Measurements from ENCODE around the gene UHRF1.
"Not testable (repeated sequence)": the region's sequence is repeated elsewhere in the genome, so short reads cannot be mapped to it uniquely, and the experiment has no call there.

UHRF1 gene

DNA sequence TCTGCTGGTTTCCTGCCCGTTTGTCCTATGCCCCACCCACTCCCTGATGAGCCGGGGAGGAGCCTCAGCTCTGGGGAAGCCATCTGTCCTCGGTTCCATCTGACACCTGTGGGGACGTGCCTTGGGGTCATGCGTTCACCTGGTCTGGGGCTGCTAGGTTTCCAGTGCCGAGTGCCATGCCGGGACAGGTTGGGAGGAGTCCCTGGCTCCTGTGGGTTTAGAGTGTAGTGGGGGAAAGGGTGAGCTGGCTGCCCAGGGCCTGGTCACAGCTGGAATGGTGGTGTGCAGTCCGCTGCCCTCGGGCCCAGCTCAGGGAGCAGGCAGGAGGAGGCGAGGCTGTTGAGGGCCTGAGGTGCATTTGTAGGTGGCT is 62.1 kb downstream of the UHRF1 start:
- DNase-seq (ENCODE audit: low read depth, low spot score), result peak; percentile 43

DNA sequence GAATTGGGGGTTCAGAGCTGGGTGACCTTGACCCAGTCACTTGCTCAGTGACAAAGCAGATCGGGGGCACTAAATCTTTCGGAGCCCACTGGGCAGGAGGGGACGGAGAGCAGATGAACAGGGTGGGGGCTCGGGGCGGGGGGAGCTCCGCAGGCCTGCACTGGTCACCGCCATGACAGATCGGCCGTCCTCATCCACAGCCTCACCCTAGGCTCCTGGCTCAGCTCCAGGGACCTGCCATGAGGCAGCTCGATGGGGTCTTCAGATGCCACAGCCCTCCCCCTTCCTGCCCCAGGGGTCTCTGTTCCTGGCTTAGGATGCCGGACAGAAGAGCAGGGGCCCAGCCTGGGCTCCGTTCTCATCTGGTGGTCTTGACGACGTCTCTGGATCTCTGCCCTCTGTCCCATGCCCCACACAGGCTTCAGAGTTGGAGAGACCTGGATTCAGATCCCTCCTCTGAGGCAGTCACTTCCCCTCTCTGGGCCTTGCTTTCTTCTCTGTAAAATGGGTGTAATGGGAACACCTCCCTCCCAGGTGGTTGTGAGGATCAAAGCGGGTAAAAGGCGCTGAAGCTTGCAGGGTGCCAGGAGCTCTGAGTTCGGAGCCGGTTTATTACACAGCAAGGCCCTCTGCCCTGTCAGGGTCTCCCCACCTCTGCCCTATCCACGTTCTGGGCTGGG is 62.7 kb downstream of the UHRF1 start:
- DNase-seq (ENCODE audit: low read depth, low spot score), result no peak

DNA sequence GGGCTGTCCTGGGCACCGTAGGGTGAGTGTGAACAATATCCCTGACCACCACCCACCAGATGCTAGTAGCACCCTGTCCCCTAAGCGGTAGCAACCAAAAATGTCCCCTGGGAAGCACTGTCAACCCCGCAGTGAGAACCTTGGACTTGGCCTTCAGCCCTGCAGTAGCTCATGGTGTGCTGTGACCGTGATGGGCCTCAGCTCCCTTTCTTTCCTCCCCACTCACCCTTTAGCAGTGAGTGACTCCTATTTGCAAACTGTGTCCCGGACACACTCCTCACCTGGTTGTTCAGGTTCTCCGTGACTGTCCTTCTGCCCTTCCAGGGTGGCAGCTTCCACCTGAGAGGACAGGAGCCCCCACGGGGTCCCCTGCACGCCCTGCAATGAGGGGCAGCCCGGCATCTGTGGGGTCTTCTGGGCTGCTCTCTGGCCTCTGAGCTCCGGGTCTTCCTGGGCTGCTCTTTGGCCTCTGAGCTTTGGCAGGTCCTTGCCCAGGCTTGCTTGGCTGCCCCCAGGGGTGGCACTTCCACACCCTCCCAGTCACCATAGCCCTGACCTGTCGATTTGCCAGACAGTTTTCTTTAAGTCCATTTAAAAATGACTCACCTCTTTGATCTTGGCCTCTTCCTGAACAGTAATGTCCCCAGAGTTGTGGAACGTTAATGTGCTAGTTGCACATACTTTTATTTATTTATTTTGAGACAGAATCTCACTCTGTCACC is 63.4 kb downstream of the UHRF1 start:
- DNase-seq (ENCODE audit: low read depth, low spot score), result peak; percentile 49

DNA sequence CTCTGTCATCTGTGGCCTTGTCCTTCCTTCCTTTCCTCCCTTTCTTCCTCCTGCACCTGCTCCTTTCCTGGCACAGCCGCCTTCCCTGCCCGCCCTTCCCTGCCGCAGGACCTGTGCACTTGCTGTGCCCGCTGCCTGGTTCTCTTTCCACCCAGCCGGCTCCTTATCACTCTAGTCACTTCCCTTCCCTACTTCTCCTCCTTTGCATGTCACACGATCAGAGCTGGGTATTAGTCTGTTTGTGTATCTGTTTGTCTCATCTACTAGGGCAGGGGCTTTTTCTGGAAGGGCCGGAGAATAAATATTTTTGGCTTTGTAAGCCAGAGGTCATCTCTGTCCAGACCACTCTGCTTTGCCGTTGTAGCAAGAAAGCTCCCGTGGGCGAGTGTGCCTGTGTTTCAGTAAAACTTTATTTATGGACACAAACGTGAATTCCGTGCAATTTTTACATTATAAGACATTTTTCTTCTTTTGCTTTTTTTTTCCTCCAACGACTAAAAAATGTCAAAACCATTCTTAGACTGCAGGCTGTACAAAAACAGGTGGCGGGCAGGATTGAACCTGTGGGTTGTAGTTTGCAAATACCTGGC is 65.7 kb downstream of the UHRF1 start:
- DNase-seq (ENCODE audit: low read depth, low spot score), result no peak

DNA sequence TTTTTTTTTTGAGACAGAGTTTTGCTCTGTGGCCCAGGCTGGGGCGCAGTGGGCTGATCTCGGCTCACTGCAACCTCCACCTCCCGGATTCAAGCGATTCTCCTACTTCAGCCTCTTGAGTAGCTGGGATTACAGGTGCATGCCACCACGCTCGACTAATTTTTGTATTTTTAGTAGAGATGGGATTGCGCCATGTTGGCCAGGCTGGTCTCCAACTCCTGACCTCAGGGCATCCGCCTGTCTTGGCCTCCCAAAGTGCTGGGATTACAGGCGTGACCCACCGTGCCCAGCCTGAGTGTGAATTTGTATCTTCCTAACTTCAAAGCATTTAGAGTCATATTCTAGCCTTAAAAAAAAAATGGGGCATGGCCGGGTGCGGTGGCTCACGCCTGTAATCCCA is 66.3 kb downstream of the UHRF1 start:
- DNase-seq (ENCODE audit: low read depth, low spot score), result not testable (repeated sequence)

DNA sequence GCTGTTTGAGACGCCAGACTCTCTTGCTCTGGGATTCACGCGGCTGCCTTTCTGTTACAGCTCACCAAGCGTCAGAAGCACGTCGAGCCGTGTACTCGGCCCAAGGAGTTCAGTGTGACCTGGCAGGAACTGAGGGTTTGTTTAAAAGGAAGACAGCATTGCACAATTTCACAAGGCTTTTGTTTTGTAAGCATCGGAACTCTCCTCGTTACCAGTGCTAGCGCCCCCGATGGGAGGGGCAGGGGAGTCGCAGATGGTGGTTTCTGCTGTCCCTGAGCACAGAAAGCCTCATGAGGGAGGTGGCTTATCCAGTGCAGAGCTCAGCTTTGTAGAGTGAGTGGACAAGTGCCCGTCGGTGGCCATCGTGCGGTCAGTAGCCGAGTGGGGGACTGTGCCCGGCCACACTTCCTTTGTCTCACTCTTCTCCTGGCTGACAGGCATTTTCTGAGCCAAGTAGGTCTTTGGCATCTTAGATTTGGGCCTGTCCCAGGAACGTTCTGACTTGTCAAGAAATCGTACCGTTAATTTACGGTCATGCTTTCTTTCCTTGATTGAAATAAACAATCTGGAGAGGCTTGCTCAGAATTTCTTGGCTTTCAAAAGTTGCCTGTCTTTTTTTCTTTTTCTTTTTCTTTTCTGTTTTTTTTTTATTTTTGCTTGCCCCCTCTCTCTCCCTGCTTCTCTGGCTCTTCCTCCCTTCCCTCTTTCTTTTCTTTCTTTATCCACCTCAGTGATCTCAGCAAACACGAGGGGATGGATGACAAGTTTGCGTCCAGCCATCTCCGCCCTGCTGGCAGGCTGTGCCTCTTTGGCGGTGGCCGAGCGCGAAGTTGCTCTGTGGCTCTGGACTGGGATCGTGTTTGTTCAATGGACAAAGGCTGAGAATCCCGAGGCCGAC is 67.3 kb downstream of the UHRF1 start:
- DNase-seq (ENCODE audit: low read depth, low spot score), result peak; percentile 86

DNA sequence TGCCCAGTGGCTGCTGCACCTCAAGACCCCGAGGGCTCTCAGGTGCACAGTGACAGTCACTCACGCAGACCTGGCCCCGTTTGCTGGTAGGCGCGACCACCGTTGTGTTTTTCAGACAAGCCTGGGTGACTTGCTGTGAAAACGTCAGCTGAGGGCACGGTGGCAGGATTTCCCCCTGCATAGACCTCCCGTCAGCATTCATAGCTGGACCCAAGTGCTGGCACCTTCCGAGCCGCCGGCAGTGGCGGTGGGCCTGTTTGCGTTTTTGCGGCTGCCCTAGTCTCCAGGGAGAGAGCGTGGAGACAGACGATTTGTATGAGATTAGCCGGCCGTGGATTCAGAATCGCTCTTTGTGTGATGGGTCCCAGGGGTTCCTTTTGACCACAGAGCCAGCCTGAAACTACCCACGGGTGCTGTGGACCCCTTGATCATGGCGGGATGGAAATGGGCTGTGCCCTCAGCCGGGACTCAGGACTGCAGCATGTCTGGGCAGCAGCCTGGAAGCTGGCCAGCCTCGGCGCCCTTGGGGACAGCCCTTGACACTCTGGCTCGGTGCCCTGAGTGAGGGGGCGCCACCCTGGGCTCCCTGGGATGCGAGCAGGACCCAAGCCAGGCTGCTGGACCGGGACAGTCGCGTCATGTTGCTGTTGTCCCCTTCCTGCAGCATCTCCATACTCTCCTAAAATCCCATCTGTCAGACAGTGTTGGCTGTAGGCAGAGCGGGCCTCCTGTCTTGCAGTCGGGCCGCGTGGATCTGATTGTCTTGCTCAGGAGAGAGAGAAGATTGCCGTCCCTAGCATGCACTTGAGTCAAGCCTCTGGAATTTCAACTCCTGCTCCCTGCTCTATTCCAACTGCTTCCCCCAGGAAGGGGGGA is 68.2 kb downstream of the UHRF1 start:
- DNase-seq (ENCODE audit: low read depth, low spot score), result peak; percentile 90

DNA sequence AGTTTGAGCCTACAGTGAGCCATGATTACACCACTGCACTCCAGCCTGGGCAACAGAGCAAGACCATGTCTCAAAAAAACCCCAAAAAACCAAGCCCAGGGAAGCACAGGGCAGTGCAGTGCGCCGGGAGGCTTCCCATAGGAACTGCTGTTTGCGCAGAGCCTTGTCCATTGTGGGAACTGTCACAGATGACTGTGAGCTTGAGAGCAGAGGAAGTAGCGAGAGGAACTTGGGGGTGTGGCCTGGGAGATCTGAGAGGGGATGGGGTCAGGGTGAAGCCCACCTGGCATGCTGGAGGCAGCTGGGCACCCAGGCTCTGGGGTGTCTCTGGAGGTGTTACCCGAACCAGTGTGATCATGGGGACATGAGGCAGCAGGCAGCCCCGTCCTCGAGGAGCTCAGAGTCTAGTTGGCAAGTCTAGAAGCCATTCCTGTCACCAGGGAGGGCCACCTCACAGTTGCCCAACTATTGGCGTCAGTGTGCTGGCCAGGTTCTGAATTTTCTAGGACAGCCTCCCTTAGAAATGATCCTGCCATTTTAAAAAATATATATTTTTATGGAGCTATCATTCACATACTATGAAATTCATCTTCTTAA is 70.0 kb downstream of the UHRF1 start:
- no peak for DNase-seq (ENCODE audit: low read depth, low spot score)

DNA sequence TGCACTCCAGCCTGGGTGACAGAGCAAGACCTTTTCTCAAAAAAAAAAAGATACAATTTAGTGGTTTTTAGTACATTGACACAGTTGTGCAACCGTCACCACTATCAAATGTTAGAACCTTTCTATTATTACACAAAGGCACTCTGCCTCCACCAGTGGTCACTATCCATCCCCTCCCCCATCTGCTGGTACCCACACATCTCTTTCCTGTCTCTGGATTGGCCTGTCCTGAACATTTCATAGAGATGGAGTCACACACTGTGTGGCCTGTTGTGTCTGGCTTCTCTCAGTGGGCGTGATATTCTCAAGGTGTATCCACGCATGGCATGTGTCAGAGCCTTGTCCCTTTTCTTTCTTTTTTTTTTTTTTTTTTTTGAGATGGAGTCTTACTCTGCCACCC is 70.8 kb downstream of the UHRF1 start:
- peak; percentile 55 for DNase-seq (ENCODE audit: low read depth, low spot score)

DNA sequence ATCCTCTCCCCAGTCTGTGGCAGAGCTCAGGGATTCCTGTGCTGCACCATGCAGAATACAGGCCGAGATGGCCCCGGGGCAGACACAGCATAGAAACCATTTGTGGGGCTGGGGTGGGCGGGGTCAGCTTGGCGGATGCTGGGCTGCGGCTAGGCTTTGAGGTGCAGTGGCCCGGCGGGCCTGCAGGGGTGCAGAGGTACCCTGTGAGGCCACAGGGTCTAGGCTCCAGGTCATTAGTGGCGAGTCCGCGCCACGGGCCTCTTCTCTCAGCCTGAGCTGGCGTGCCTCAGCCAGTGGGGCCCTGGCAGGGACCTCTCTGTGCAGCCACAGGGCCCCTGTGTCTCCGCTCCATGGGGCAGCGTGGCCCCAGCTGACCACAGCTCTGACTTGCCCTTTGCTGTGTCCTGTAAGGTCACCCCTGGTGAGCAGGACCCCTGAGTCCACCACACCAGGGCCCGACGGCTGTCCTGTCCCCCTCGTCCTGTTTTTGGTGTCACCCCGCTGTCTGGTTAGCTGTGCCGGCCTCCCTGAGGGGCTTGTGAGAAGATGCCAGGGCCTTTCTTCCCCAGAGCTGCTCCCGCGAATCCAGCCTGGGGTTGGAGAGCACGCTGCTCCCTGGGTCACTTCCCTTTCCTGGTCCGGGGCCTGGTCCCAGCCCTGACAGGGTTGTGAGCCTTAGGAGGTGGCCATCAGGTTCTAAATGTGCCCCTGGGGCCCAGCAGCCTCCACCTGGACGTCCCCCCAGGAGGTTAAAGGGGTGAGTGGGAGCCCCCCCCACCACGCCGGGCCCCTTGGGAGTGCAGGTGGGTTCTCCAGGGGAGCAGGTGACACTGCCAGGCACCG is 71.8 kb downstream of the UHRF1 start:
- no peak for DNase-seq (ENCODE audit: low read depth, low spot score)

DNA sequence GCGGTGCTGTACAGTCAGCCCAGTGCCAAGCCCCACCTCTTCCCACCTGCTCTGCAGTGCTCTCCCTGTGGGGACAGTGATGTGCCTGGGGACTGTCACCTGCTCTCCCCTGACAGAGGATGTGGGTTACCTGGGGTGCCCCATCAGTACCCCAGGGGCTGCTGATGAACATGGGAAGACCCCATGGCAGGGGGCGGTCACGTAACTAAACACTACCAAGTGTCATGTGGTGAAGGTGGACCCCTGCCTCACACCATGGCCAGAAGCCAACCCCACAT is 72.3 kb downstream of the UHRF1 start:
- no peak for DNase-seq (ENCODE audit: low read depth, low spot score)

DNA sequence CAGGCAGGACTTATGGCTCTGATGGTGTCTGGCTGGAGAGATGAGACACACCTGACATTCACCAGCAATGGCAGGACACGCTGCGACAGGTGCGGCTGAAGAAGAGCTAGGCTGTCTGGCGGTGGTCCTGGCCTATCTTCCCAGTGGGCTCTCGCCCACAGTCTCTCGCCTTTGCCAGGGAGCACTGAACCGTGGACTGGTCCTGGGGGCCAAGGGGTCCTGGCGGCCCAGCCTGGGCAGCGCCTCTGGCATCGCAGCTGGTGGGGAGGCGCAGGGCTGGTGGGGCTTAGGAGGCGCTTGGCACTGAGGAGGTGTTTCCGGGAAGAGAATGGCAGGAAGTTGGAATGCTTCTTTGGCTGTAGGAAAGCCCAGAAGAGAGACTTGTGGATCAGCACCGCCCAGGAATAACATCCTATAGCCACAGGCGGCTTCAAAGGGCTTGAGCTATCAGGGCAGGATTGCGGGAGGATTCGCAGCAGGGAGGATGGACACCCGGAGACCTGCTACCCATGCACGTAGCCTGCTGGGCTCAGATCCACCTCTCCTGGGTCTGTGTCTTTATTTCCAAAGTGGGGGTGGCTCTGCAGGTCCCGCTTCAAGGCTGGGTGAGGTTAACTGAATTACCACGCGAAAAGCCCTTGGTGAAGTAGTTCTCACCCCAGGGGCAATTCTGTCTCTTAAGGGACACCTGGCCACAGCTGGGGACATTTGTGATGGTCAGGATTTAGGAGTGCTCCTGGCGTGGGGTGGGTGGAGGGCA is 74.2 kb downstream of the UHRF1 start:
- DNase-seq (ENCODE audit: low read depth, low spot score), result no peak

DNA sequence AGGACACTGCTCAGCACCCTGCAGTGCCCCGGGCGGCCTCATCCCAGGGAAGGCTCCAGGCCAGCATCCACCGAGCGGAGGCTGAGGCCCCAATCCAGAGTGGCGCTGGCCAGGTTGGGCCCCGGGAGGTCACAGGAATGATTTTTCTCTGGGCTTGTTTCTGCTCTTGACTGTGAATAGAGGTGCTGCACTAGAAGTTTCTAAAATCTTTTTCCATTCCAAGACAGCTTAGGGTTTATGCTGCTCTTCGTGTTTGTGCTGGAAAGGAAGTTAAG is 74.7 kb downstream of the UHRF1 start:
- no peak for DNase-seq (ENCODE audit: low read depth, low spot score)

DNA sequence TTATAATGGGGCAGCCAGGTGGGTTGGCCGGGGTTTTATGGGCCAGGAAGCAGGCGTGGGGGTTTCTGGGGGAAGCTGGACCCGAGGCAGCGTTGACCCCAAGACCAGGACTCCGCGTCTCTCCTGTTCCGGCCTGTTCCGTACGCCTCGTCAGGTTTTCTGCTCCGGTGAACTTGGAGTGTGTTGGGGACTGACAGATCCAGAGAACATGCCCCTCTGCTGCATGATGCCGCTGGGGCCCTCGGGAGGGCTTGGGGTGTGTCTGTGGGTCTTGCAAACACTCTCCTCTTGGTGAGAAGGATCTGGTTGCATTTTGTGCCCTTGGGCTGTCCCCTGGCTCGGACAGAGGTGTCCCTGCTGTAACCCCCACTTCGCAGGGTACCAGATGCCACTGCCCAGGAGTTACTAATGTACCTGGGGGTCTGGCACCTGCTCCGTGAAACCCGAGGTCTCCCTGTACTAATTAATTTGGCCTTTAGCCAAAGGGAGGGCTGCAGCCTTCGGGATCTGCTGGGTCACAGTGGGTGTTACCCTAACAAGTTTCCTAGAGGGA is 75.2 kb downstream of the UHRF1 start:
- peak; percentile 33 for DNase-seq (ENCODE audit: low read depth, low spot score)

DNA sequence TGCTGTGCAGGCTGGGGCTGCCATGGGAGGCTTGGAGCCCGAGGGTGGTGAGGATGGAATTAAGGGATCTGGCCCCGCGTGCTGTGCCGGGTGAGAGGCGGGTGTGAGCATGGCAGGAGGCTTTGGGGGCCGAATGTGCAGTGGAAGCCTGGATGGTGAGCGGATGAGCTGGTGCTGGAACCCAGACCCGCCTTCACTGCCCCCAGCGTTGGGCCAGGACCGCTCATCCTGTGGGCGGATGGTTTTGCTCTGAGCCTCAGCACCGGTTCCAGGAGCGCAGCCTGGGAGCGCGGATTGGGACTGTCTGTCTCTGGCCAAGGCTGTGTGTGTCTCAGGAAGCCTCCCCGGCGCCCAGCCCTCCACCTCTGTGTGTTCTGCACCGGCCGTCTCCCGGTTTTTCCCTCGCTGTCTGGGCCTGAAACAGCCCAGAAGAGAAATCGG is 76.3 kb downstream of the UHRF1 start:
- no peak for DNase-seq (ENCODE audit: low read depth, low spot score)

DNA sequence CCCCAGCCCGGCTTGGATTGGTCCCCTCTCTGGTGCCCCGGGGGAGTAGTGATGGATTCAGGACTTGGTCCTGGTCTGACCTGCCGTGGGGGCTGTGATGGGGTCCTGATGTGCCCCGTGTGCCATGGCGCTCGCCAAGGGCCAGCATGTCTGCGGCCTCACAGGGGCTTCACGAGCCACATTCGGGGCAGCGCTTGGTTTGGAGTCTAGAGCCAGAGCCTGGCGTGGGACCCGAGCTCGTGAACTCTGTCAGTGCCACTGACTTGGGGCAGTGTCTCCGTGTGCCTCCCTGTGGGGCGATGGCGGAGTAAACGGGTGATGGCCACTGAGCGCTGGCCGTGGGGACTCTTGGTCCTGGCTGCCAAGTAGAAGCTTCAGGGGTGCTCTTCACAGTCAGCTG is 76.8 kb downstream of the UHRF1 start:
- DNase-seq (ENCODE audit: low read depth, low spot score), result no peak

DNA sequence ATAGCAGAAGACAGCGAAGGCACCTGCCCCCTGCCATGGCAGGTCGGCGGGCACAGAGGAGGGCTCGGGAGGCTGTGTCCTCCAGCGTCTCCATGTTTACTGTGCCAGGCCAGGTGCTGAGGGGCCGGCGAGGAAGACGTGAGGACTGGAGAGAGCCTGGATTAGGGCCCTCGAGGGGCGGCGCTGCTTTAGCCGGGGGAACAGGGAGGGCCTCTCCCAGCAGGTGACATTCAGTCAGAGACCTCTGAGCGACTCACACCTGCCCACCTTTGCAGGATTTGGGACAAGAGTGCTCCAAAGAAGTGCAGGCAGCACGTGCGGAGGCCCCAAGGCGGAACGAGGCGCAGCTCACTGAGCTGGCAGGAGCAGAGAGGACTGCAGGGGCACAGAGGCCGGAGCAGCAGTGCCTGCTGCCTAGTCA is 77.2 kb downstream of the UHRF1 start:
- no peak for DNase-seq (ENCODE audit: low read depth, low spot score)

DNA sequence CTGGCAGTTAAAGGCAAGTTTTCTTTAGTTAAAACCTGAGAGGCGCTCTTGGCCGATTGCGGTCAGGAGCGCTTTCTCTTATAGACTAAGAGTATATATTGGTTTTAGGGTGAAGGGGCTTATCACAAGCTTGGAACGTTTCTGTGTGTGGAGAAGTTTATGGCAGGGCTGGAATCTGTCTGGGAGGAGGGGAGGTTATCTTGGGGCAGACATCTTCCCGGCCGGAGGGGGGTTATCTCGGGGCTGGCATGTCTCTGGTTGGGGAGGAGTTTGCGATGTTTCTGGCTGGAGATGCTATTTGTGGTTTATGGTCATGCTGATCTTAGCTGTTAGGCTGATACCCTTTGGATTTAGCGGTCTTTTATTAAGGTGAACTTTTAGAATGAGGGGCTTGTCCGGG is 78.0 kb downstream of the UHRF1 start:
- DNase-seq (ENCODE audit: low read depth, low spot score), result no peak

DNA sequence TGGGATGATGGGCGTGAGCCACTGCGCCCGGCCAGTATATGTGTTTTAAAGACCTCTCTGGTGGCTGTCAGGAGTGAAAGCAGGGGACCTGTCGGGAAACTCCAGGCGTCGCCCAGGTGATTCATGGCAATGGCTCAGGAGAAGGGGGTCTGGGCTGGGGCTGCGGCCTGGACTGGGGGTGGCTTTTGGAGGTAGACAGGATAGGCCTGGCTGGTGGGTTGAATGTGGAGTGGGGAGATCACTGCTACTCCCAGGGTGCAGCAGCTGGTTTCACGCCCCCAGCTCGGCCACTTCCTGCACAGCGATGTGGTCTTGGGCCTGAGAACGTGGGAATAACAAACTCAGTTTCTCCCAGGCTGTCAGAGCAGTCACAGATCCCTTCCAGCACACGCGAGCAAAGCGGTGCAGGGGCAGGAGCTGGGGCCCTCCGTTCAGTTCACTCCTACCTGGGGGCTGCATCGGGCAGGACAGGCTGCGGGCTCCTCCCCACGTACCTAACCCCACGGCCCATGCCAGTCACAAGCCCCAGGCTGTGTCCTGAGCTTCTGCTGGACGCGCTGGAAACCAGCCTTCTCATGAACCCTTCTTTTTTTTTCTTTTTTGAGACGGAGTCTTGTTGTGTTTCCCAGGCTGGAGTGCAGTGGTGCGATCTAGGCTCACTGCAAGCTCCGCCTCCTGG is 78.5 kb downstream of the UHRF1 start:
- DNase-seq (ENCODE audit: low read depth, low spot score), result peak; percentile 24
